ENCODE data around the gene HOXC4.
A peak's percentile ranks its signal among the peaks of the same experiment; 100 is the strongest.

The HOXC4 gene

GRCh38 chr12:54024581-54025305, 28.9 kb upstream of the HOXC4 start:
- Histone ChIP-seq H3K4me3 (ENCODE audit: low read length in 2 of 2) (no peak overlapping the region), H3K36me3 (ENCODE audit: control insufficient read depth in 2 of 2, insufficient read depth in 2 of 2, low read length in 2 of 2) (no peaks in the 10 kb centered on the region), H3K4me1 (ENCODE audit: control insufficient read depth, insufficient read depth, low read length) (peaks cover 5% of the 10 kb centered on the region), H3K9me3 (ENCODE audit: control insufficient read depth in 2 of 2, low read length in 2 of 2) (no peaks in the 10 kb centered on the region), H3K27ac (ENCODE audit: low read length) (no peak overlapping the region), H3K27me3 (ENCODE audit: control insufficient read depth in 1 of 2, insufficient read depth in 2 of 2, low read length in 2 of 2) (peaks cover 83 to 93% of the 10 kb centered on the region in 2 donors), H3K9ac (ENCODE audit: low read length in 2 of 2) (no peak overlapping the region)

GRCh38 chr12:54025499-54026405, 27.9 kb upstream of the HOXC4 start:
- H3K27me3 ChIP-seq (ENCODE audit: control insufficient read depth in 1 of 2, insufficient read depth in 2 of 2, low read length in 2 of 2): peaks cover 77 to 93% of the 10 kb centered on the region in 2 donors
- H3K4me3 ChIP-seq (ENCODE audit: low read length in 2 of 2): no peak overlapping the region
- H3K9me3 ChIP-seq (ENCODE audit: control insufficient read depth in 2 of 2, low read length in 2 of 2): no peaks in the 10 kb centered on the region
- no peak overlapping the region for H3K9ac ChIP-seq (ENCODE audit: low read length in 2 of 2)
- H3K4me1 ChIP-seq (ENCODE audit: control insufficient read depth, insufficient read depth, low read length): peaks cover 5% of the 10 kb centered on the region
- H3K36me3 ChIP-seq (ENCODE audit: control insufficient read depth in 2 of 2, insufficient read depth in 2 of 2, low read length in 2 of 2): no peaks in the 10 kb centered on the region
- H3K27ac ChIP-seq (ENCODE audit: low read length): no peak overlapping the region

- Histone ChIP-seq H3K36me3 (ENCODE audit: control insufficient read depth in 2 of 2, insufficient read depth in 2 of 2, low read length in 2 of 2) (no peaks in the 10 kb centered on the region), H3K27me3 (ENCODE audit: control insufficient read depth in 1 of 2, insufficient read depth in 2 of 2, low read length in 2 of 2) (peaks cover 74 to 93% of the 10 kb centered on the region in 2 donors), H3K4me1 (ENCODE audit: control insufficient read depth, insufficient read depth, low read length) (peaks cover 5% of the 10 kb centered on the region), H3K9me3 (ENCODE audit: control insufficient read depth in 2 of 2, low read length in 2 of 2) (no peaks in the 10 kb centered on the region), H3K27ac (ENCODE audit: low read length) (no peak overlapping the region), H3K4me3 (ENCODE audit: low read length in 2 of 2) (no peak overlapping the region), H3K9ac (ENCODE audit: low read length in 2 of 2) (no peak overlapping the region)
Observed at GRCh38 chr12:54026640-54027441, 26.8 kb upstream of the HOXC4 start.

- Histone ChIP-seq H3K4me1 (ENCODE audit: control insufficient read depth, insufficient read depth, low read length) (peaks cover 5% of the 10 kb centered on the region), H3K36me3 (ENCODE audit: control insufficient read depth in 2 of 2, insufficient read depth in 2 of 2, low read length in 2 of 2) (no peaks in the 10 kb centered on the region), H3K4me3 (ENCODE audit: low read length in 2 of 2) (no peak overlapping the region), H3K27me3 (ENCODE audit: control insufficient read depth in 1 of 2, insufficient read depth in 2 of 2, low read length in 2 of 2) (peaks cover 76 to 97% of the 10 kb centered on the region in 2 donors), H3K9ac (ENCODE audit: low read length in 2 of 2) (no peak overlapping the region), H3K27ac (ENCODE audit: low read length) (no peak overlapping the region), H3K9me3 (ENCODE audit: control insufficient read depth in 2 of 2, low read length in 2 of 2) (no peaks in the 10 kb centered on the region)
Observed at GRCh38 chr12:54027442-54027786, 26.2 kb upstream of the HOXC4 start.

- no peaks in the 10 kb centered on the region for H3K36me3 ChIP-seq (ENCODE audit: control insufficient read depth in 2 of 2, insufficient read depth in 2 of 2, low read length in 2 of 2)
- H3K4me3 ChIP-seq (ENCODE audit: low read length in 2 of 2): peak within 1 kb of the TSS in 1 of 2 donors; percentile 35
- no peaks in the 10 kb centered on the region for H3K9me3 ChIP-seq (ENCODE audit: control insufficient read depth in 2 of 2, low read length in 2 of 2)
- H3K27me3 ChIP-seq (ENCODE audit: control insufficient read depth in 1 of 2, insufficient read depth in 2 of 2, low read length in 2 of 2): peaks cover 71 to 97% of the 10 kb centered on the region in 2 donors
- H3K27ac ChIP-seq (ENCODE audit: low read length): no peak within 1 kb of the TSS
- peaks cover 5% of the 10 kb centered on the region for H3K4me1 ChIP-seq (ENCODE audit: control insufficient read depth, insufficient read depth, low read length)
- H3K9ac ChIP-seq (ENCODE audit: low read length in 2 of 2): no peak within 1 kb of the TSS
Observed at GRCh38 chr12:54028314-54029201, 25.1 kb upstream of the HOXC4 start, which contains the start of gene HOXC6. TSS of gene HOXC6 (plus strand) at chr12:54028440. CDS start at chr12:54028522, 82 bp downstream.

- Histone ChIP-seq H3K9me3 (ENCODE audit: control insufficient read depth in 2 of 2, low read length in 2 of 2) (no peaks in the 10 kb centered on the region), H3K4me1 (ENCODE audit: control insufficient read depth, insufficient read depth, low read length) (peaks cover 5% of the 10 kb centered on the region), H3K27ac (ENCODE audit: low read length) (no peak overlapping the region), H3K27me3 (ENCODE audit: control insufficient read depth in 1 of 2, insufficient read depth in 2 of 2, low read length in 2 of 2) (peaks cover 61 to 96% of the 10 kb centered on the region in 2 donors), H3K4me3 (ENCODE audit: low read length in 2 of 2) (no peak overlapping the region), H3K36me3 (ENCODE audit: control insufficient read depth in 2 of 2, insufficient read depth in 2 of 2, low read length in 2 of 2) (no peaks in the 10 kb centered on the region), H3K9ac (ENCODE audit: low read length in 2 of 2) (no peak overlapping the region)
Observed at GRCh38 chr12:54029529-54030441, 23.9 kb upstream of the HOXC4 start.

- peaks cover 61 to 97% of the 10 kb centered on the region in 2 donors for H3K27me3 ChIP-seq (ENCODE audit: control insufficient read depth in 1 of 2, insufficient read depth in 2 of 2, low read length in 2 of 2)
- H3K9ac ChIP-seq (ENCODE audit: low read length in 2 of 2): no peak overlapping the region
- H3K27ac ChIP-seq (ENCODE audit: low read length): no peak overlapping the region
- H3K4me1 ChIP-seq (ENCODE audit: control insufficient read depth, insufficient read depth, low read length): peaks cover 5% of the 10 kb centered on the region
- no peak overlapping the region for H3K4me3 ChIP-seq (ENCODE audit: low read length in 2 of 2)
- no peaks in the 10 kb centered on the region for H3K9me3 ChIP-seq (ENCODE audit: control insufficient read depth in 2 of 2, low read length in 2 of 2)
- H3K36me3 ChIP-seq (ENCODE audit: control insufficient read depth in 2 of 2, insufficient read depth in 2 of 2, low read length in 2 of 2): no peaks in the 10 kb centered on the region
Observed at GRCh38 chr12:54030442-54030801, 23.2 kb upstream of the HOXC4 start.

GRCh38 chr12:54030889-54031471, 22.7 kb upstream of the HOXC4 start:
- no peak overlapping the region for H3K4me3 ChIP-seq (ENCODE audit: low read length in 2 of 2)
- peaks cover 5% of the 10 kb centered on the region for H3K4me1 ChIP-seq (ENCODE audit: control insufficient read depth, insufficient read depth, low read length)
- H3K9me3 ChIP-seq (ENCODE audit: control insufficient read depth in 2 of 2, low read length in 2 of 2): no peaks in the 10 kb centered on the region
- no peak overlapping the region for H3K9ac ChIP-seq (ENCODE audit: low read length in 2 of 2)
- H3K27me3 ChIP-seq (ENCODE audit: control insufficient read depth in 1 of 2, insufficient read depth in 2 of 2, low read length in 2 of 2): peaks cover 58 to 93% of the 10 kb centered on the region in 2 donors
- H3K27ac ChIP-seq (ENCODE audit: low read length): no peak overlapping the region
- H3K36me3 ChIP-seq (ENCODE audit: control insufficient read depth in 2 of 2, insufficient read depth in 2 of 2, low read length in 2 of 2): no peaks in the 10 kb centered on the region

GRCh38 chr12:54031480-54031879, 22.2 kb upstream of the HOXC4 start:
- no peak overlapping the region for H3K4me3 ChIP-seq (ENCODE audit: low read length in 2 of 2)
- no peaks in the 10 kb centered on the region for H3K36me3 ChIP-seq (ENCODE audit: control insufficient read depth in 2 of 2, insufficient read depth in 2 of 2, low read length in 2 of 2)
- no peaks in the 10 kb centered on the region for H3K9me3 ChIP-seq (ENCODE audit: control insufficient read depth in 2 of 2, low read length in 2 of 2)
- peaks cover 5% of the 10 kb centered on the region for H3K4me1 ChIP-seq (ENCODE audit: control insufficient read depth, insufficient read depth, low read length)
- H3K9ac ChIP-seq (ENCODE audit: low read length in 2 of 2): no peak overlapping the region
- H3K27ac ChIP-seq (ENCODE audit: low read length): no peak overlapping the region
- peaks cover 53 to 88% of the 10 kb centered on the region in 2 donors for H3K27me3 ChIP-seq (ENCODE audit: control insufficient read depth in 1 of 2, insufficient read depth in 2 of 2, low read length in 2 of 2)

All from stomach smooth muscle (tissue), 2 donors.